Measurements from ENCODE around the gene ATG9B.

ATG9B gene

GRCh38 chr7:151006590-151007300 is 17.5 kb downstream of the ATG9B start:
- DNase-seq (ENCODE audit: extremely low read depth in 1 of 2, low read depth in 1 of 2) = no peak

GRCh38 chr7:151005566-151005965 is 18.7 kb downstream of the ATG9B start:
- no peak for DNase-seq (ENCODE audit: extremely low read depth in 1 of 2, low read depth in 1 of 2)

- DNase-seq (ENCODE audit: extremely low read depth in 1 of 2, low read depth in 1 of 2) = no peak
These were observed 20.7 kb downstream of the ATG9B start for GRCh38 chr7:151003572-151003971.

DNA sequence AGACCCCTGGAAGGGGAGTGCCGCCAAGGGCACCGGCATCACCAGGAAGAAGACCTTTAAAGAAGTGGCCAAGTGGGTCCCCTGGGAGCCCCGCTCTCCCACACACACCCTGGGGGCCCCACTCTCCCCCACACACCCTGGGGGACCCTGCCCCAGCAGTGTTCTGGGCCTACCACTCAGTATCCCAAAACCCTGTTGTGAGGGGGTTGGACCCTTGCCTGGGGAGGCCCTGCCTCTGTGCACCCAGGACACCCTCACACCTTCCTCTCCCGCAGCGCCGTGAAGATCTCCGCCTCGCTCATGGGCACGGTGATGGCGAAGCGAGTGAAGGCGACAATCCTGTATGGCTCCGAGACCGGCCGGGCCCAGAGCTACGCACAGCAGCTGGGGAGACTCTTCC is 22.7 kb downstream of the ATG9B start:
- DNase-seq (ENCODE audit: extremely low read depth in 1 of 2, low read depth in 1 of 2) = no peak

GRCh38 chr7:151000897-151001495 is 23.3 kb downstream of the ATG9B start:
- DNase-seq (ENCODE audit: extremely low read depth in 1 of 2, low read depth in 1 of 2) = no peak

- no peak for DNase-seq (ENCODE audit: extremely low read depth in 1 of 2, low read depth in 1 of 2)
These were observed 24.6 kb downstream of the ATG9B start for GRCh38 chr7:150999497-151000230.

GRCh38 chr7:150999001-150999400 is 25.3 kb downstream of the ATG9B start:
- DNase-seq (ENCODE audit: extremely low read depth in 1 of 2, low read depth in 1 of 2) = no peak

- no peak for DNase-seq (ENCODE audit: extremely low read depth in 1 of 2, low read depth in 1 of 2)
These were observed 26.0 kb downstream of the ATG9B start for GRCh38 chr7:150998341-150998740.

- DNase-seq (ENCODE audit: extremely low read depth in 1 of 2, low read depth in 1 of 2) = no peak
These were observed 26.5 kb downstream of the ATG9B start for GRCh38 chr7:150997817-150998216.

DNA sequence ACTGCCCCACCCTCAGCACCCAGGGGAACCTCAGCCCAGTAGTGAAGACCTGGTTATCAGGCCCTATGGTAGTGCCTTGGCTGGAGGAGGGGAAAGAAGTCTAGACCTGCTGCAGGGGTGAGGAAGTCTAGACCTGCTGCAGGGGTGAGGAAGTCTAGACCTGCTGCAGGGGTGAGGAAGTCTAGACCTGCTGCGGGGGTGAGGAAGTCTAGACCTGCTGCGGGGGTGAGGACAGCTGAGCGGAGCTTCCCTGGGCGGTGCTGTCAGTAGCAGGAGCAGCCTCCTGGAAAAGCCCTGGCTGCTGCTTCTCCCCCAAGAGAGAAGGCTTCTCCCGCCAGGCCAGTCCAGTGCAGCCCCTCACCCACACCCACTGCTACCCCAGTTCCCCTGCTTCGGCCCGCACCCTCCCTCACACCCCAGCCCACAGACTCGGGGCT is 27.2 kb downstream of the ATG9B start:
- DNase-seq (ENCODE audit: extremely low read depth in 1 of 2, low read depth in 1 of 2) = no peak

- DNase-seq (ENCODE audit: extremely low read depth in 1 of 2, low read depth in 1 of 2) = no peak
These were observed 27.8 kb downstream of the ATG9B start for GRCh38 chr7:150996376-150997074.

GRCh38 chr7:150994838-150995510 is 29.3 kb downstream of the ATG9B start:
- no peak for DNase-seq (ENCODE audit: extremely low read depth in 1 of 2, low read depth in 1 of 2)

GRCh38 chr7:150994141-150994837 is 30.0 kb downstream of the ATG9B start:
- no peak for DNase-seq (ENCODE audit: extremely low read depth in 1 of 2, low read depth in 1 of 2)

DNA sequence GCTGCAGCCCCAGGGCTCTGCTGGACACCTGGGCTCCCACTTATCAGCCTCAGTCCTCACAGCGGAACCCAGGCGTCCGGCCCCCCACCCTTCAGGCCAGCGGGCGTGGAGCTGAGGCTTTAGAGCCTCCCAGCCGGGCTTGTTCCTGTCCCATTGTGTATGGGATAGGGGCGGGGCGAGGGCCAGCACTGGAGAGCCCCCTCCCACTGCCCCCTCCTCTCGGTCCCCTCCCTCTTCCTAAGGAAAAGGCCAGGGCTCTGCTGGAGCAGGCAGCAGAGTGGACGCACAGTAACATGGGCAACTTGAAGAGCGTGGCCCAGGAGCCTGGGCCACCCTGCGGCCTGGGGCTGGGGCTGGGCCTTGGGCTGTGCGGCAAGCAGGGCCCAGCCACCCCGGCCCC is 30.8 kb downstream of the ATG9B start:
- no peak for DNase-seq (ENCODE audit: extremely low read depth in 1 of 2, low read depth in 1 of 2)

GRCh38 chr7:150992833-150993302 is 31.4 kb downstream of the ATG9B start:
- no peak for DNase-seq (ENCODE audit: extremely low read depth in 1 of 2, low read depth in 1 of 2)

- DNase-seq (ENCODE audit: extremely low read depth in 1 of 2, low read depth in 1 of 2) = no peak
These were observed 32.1 kb downstream of the ATG9B start for GRCh38 chr7:150992051-150992640.

DNA sequence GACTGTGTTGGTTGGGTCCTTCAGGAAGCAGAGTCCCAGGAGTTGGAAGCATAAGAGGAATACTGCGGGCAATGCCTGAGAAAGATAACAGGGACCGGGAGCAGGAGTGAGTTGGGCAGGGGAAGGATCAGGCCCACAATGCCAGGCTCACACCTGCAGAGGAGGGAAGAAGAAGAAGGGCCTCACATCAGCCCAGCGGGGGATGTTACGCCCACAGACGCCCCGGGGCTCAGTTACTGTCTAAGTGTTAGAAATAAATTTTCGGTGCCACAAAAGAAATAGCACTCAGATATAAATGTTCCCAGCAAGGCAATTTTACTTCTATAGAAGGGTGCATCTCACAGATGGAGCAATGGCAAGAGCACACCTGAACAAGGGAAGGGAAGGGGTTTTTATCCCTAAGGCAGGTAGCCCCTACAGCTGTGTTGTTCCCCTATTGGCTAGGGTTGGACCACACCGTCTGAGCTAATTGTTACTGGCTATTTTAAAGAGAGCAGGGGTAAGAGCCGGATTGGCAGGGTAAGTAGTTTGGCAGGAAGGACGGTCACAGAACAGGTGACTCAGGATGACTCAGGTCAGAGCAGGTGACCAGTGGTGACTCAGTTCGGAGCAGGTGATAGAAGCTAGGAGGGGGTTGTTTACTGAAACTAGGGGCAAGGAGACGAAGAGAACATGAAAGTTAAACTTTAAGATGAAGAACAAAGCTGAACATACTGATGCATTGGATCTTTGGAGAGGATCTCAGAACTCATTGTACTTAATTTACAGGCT is 33.7 kb downstream of the ATG9B start, which contains the start of gene NOS3:
Gene NOS3, plus strand, starts transcription at position 602 of the 771 bp plus-strand sequence. CDS start 2,787 bp downstream, outside the sequence.
- no peak for DNase-seq (ENCODE audit: extremely low read depth in 1 of 2, low read depth in 1 of 2)

GRCh38 chr7:150989456-150989855 is 34.8 kb downstream of the ATG9B start:
- DNase-seq (ENCODE audit: extremely low read depth in 1 of 2, low read depth in 1 of 2) = no peak
